Activated naive CD8-positive, alpha-beta T cell treated with anti-CD3 and anti-CD28 coated beads, Interleukin-2, amount 10 ng/mL, durations not matched to agents 7 days and 5 days (primary cell): Measurements from ENCODE around the gene DDX1. TPM values are rescaled to one million over a fixed set of nuclear protein-coding genes. Genes with fewer than 3 reads are reported as not detected.
"Not testable (repeated sequence)": the region's sequence is repeated elsewhere in the genome, so short reads cannot be mapped to it uniquely, and the experiment has no call there.

Experiments
- ATAC-seq: fragments of 150-1000 bp; cut with Tn5 transposase; one replicate; pipeline ENCODE4 v1.10.0; 2021; ENCODE audit warnings: low read depth, moderate library complexity
- POLR2A ChIA-PET: fragments of 350-600 bp; sonication (Branson Sonifier 250); formaldehyde crosslinking; loops from one replicate; lab custom pipeline; 2021; ENCODE audit warnings: antibody characterized with exemption; lab: Charles Lee
- DNase-seq: peaks from one replicate; pipeline ENCODE4 v3.0.0; 2021
- H3K27ac Mint-ChIP-seq: one replicate; pipeline ENCODE4 v1.8.0; 2022; ENCODE audit warnings: mild to moderate bottlenecking, mixed read lengths
- H3K27me3 Mint-ChIP-seq: one replicate; pipeline ENCODE4 v1.8.0; 2022; ENCODE audit warnings: mild to moderate bottlenecking, moderate library complexity, mixed read lengths
- H3K36me3 Mint-ChIP-seq: one replicate; pipeline ENCODE4 v1.8.0; 2021; ENCODE audit warnings: mild to moderate bottlenecking, mixed read lengths
- H3K4me1 Mint-ChIP-seq: one replicate; pipeline ENCODE4 v1.8.0; 2021; ENCODE audit warnings: mixed read lengths
- H3K4me3 Mint-ChIP-seq: one replicate; pipeline ENCODE4 v1.8.0; 2022; ENCODE audit warnings: mild to moderate bottlenecking, moderate library complexity, mixed read lengths
- H3K9me3 Mint-ChIP-seq: one replicate; pipeline ENCODE4 v1.8.0; 2021; ENCODE audit warnings: mixed read lengths
- total RNA-seq, 2 experiments: library from RNA; stranded (reverse); gene quantifications; one replicate each; pipeline ENCODE4 v1.2.3, GENCODE V29; 2021

Gene DDX1
- total RNA-seq: 10 to 100 TPM; 55.9 to 59.1 TPM

DNA sequence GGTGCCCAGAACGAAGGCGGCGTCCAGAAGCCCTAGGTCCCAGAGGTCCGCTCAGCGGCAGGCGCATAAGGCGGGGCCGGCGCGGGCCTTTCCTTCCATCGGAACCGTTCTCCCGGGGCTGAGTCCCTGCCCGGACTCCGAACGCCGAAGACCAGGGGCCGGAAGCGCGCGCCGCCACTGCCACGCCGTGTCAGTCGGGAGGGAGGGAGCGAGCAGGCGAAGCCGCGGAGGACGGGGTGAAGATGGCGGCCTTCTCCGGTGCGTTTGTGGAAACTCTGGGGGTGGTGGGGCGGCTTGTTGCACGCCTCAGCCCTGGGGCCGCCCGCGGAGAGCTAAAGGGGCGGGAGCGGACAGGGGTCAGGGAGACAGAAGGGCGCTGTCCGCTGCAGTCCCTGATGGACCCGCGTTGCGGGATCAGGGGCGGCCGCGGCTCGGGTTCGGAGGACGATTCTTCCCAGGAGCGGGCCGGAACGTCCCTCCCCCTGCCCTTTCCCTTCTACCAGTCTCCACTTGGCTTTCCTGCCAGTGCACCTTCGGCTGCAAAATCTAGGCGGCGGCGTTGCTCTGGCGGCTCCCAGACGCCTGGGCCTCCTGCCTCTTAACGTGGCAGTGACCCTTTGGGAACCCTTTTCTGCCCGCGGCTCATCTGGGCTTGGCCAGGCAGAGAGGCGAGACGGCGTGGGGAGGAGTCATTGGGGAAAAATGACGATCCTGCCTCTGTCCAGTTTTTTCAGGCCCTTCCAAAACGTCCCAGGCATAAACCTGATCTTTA is at the start of gene DDX1:
Gene DDX1, plus strand, starts transcription at position 177 of the 772 bp plus-strand sequence. Its CDS starts 66 bp downstream, at position 243.
- no peaks in the 10 kb centered on the region for H3K9me3 Mint-ChIP-seq
- peaks cover 27% of the 10 kb centered on the region for H3K4me1 Mint-ChIP-seq
- POLR2A ChIA-PET: interaction anchor here (0.6 to 2.0 kb wide), 5 partner anchors 30 to 450 kb away, joined by 3 to 8 read pairs (median 4); partner anchors contain the start of gene NBAS
- H3K27me3 Mint-ChIP-seq: no peaks in the 10 kb centered on the region
- ATAC-seq (peak; percentile 94), DNase-seq (peak; percentile 92)
- peak within 1 kb of the TSS; percentile 86 for H3K27ac Mint-ChIP-seq
- peaks cover 15% of the 10 kb centered on the region for H3K36me3 Mint-ChIP-seq
- peak within 1 kb of the TSS; percentile 84 for H3K4me3 Mint-ChIP-seq

GRCh38 chr2:15542269-15542668 is 49.4 kb upstream of the DDX1 start:
- H3K4me3 Mint-ChIP-seq, H3K27ac Mint-ChIP-seq, POLR2A ChIA-PET, DNase-seq, H3K27me3 Mint-ChIP-seq, ATAC-seq, H3K9me3 Mint-ChIP-seq, H3K4me1 Mint-ChIP-seq: not testable (repeated sequence)
- H3K36me3 Mint-ChIP-seq: peaks cover 14% of the 10 kb centered on the region

DNA sequence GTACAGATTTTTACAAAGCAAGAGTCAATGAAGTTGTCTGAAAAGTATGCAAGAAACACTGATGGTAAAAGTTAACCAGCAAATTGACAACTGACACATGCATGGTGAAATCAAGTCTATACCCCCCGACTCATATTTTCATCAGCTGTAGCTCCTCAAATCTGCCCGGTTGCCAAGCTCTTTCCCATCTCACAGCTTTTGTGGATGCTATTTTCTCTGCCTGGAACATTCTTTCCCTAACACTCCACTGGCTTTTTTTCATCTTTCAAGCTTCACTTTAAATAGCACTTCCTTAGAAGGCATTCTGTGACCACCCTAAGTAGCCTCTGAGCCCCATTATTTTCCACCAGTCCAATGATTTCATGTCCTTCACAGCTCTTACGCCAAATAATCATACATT is 48.6 kb upstream of the DDX1 start:
- ATAC-seq (no peak), DNase-seq (no peak)
- Mint-ChIP-seq H3K36me3 (peaks cover 12% of the 10 kb centered on the region), H3K27me3 (no peaks in the 10 kb centered on the region), H3K27ac (no peak overlapping the region), H3K4me3 (no peak overlapping the region), H3K4me1 (peaks cover 5% of the 10 kb centered on the region), H3K9me3 (no peaks in the 10 kb centered on the region)
- POLR2A ChIA-PET: no interaction called here

GRCh38 chr2:15543541-15543940 is 48.1 kb upstream of the DDX1 start:
- no peaks in the 10 kb centered on the region for H3K9me3 Mint-ChIP-seq
- POLR2A ChIA-PET: no interaction called here
- peaks cover 13% of the 10 kb centered on the region for H3K36me3 Mint-ChIP-seq
- no peak overlapping the region for H3K4me3 Mint-ChIP-seq
- peaks cover 5% of the 10 kb centered on the region for H3K4me1 Mint-ChIP-seq
- DNase-seq (no peak), ATAC-seq (no peak)
- no peaks in the 10 kb centered on the region for H3K27me3 Mint-ChIP-seq
- no peak overlapping the region for H3K27ac Mint-ChIP-seq

GRCh38 chr2:15544227-15544626 is 47.4 kb upstream of the DDX1 start:
- no peak for ATAC-seq
- DNase-seq: no peak
- Mint-ChIP-seq H3K4me1 (peaks cover 5% of the 10 kb centered on the region), H3K9me3 (no peaks in the 10 kb centered on the region), H3K27me3 (no peaks in the 10 kb centered on the region), H3K4me3 (no peak overlapping the region), H3K27ac (no peak overlapping the region), H3K36me3 (peaks cover 19% of the 10 kb centered on the region)
- POLR2A ChIA-PET: no interaction called here

GRCh38 chr2:15546297-15547098 is 45.2 kb upstream of the DDX1 start:
- peaks cover 13% of the 10 kb centered on the region for H3K36me3 Mint-ChIP-seq
- POLR2A ChIA-PET: no interaction called here
- ATAC-seq (no peak), DNase-seq (no peak)
- H3K27me3 Mint-ChIP-seq: no peaks in the 10 kb centered on the region
- H3K4me3 Mint-ChIP-seq: no peak overlapping the region
- H3K27ac Mint-ChIP-seq: no peak overlapping the region
- H3K9me3 Mint-ChIP-seq: no peaks in the 10 kb centered on the region
- H3K4me1 Mint-ChIP-seq: no peaks in the 10 kb centered on the region

GRCh38 chr2:15547115-15547876 is 44.4 kb upstream of the DDX1 start:
- POLR2A ChIA-PET: no interaction called here
- Mint-ChIP-seq H3K4me3 (no peak overlapping the region), H3K36me3 (peaks cover 16% of the 10 kb centered on the region)

GRCh38 chr2:15548974-15549373 is 42.7 kb upstream of the DDX1 start:
- H3K36me3 Mint-ChIP-seq: peaks cover 16% of the 10 kb centered on the region

More at GRCh38 chr2:15547115-15547876, 44.4 kb upstream of the DDX1 start:
- Mint-ChIP-seq H3K9me3 (no peaks in the 10 kb centered on the region), H3K4me1 (no peaks in the 10 kb centered on the region), H3K27me3 (no peaks in the 10 kb centered on the region), H3K27ac (no peak overlapping the region)
- DNase-seq (no peak), ATAC-seq (no peak)

GRCh38 chr2:15553519-15553918 is 38.1 kb upstream of the DDX1 start:
- DNase-seq (no peak), ATAC-seq (no peak)
- Mint-ChIP-seq H3K27ac (no peak overlapping the region), H3K4me3 (no peak overlapping the region), H3K27me3 (no peaks in the 10 kb centered on the region), H3K9me3 (no peaks in the 10 kb centered on the region), H3K4me1 (peaks cover 7% of the 10 kb centered on the region), H3K36me3 (peaks cover 18% of the 10 kb centered on the region)
- POLR2A ChIA-PET: no interaction called here

More at GRCh38 chr2:15548974-15549373, 42.7 kb upstream of the DDX1 start:
- no peak for ATAC-seq
- POLR2A ChIA-PET: no interaction called here
- Mint-ChIP-seq H3K4me3 (no peak overlapping the region), H3K4me1 (no peaks in the 10 kb centered on the region), H3K27me3 (no peaks in the 10 kb centered on the region), H3K9me3 (no peaks in the 10 kb centered on the region), H3K27ac (no peak overlapping the region)
- no peak for DNase-seq

GRCh38 chr2:15553951-15554350 is 37.7 kb upstream of the DDX1 start:
- Mint-ChIP-seq H3K27ac (no peak overlapping the region), H3K27me3 (no peaks in the 10 kb centered on the region), H3K9me3 (no peaks in the 10 kb centered on the region), H3K36me3 (peaks cover 14% of the 10 kb centered on the region), H3K4me3 (no peak overlapping the region), H3K4me1 (peaks cover 8% of the 10 kb centered on the region)
- POLR2A ChIA-PET: no interaction called here
- no peak for DNase-seq
- no peak for ATAC-seq

DNA sequence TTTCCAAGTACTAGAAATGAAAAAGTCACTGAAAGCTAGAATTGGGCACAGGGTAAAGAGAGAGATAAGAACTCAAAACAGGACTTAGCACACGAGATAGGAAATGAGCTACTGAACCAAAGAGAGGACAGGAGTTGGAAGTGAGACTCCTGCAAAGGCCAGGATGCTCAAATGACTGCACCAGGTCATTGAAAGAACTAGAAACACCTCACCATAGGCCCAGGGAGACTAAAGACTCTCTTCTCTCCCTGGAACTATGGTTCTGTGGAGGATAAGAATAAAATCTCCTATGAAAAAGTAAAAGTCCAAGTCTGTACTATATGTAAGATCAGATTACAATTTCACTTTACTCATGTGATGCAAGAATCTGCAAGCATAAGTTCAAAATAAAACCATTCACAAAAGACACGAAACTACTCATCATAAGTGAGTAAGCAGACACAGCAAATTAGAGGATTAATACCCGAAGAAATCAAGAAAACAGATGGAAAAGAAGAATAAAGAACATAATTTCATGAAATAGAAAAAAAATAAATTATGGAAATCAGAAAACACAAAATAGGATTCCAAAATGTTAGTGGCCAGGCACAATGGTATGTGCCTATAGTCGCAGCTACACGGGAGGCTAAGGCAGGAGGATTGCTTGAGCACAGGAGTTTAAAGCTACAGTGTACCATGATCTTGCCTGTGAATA is 37.0 kb upstream of the DDX1 start:
- Mint-ChIP-seq H3K27ac (no peak overlapping the region), H3K36me3 (peaks cover 10% of the 10 kb centered on the region), H3K4me3 (no peak overlapping the region), H3K27me3 (no peaks in the 10 kb centered on the region), H3K9me3 (no peaks in the 10 kb centered on the region), H3K4me1 (peaks cover 14% of the 10 kb centered on the region)
- DNase-seq (no peak), ATAC-seq (no peak)
- POLR2A ChIA-PET: no interaction called here

GRCh38 chr2:15555760-15556193 is 35.9 kb upstream of the DDX1 start:
- H3K4me1 Mint-ChIP-seq: peaks cover 21% of the 10 kb centered on the region
- POLR2A ChIA-PET: no interaction called here
- peaks cover 10% of the 10 kb centered on the region for H3K36me3 Mint-ChIP-seq
- DNase-seq (no peak), ATAC-seq (no peak)
- H3K9me3 Mint-ChIP-seq: no peaks in the 10 kb centered on the region
- no peaks in the 10 kb centered on the region for H3K27me3 Mint-ChIP-seq
- H3K4me3 Mint-ChIP-seq: no peak overlapping the region
- no peak overlapping the region for H3K27ac Mint-ChIP-seq
